ENCODE results near the gene SLA2. TPM values are rescaled to one million over a fixed set of nuclear protein-coding genes. Genes with fewer than 3 reads are reported as not detected.

Gene SLA2
- polyA plus RNA-seq, 1 donor from 2014 or later, result 0.33 TPM

DNA sequence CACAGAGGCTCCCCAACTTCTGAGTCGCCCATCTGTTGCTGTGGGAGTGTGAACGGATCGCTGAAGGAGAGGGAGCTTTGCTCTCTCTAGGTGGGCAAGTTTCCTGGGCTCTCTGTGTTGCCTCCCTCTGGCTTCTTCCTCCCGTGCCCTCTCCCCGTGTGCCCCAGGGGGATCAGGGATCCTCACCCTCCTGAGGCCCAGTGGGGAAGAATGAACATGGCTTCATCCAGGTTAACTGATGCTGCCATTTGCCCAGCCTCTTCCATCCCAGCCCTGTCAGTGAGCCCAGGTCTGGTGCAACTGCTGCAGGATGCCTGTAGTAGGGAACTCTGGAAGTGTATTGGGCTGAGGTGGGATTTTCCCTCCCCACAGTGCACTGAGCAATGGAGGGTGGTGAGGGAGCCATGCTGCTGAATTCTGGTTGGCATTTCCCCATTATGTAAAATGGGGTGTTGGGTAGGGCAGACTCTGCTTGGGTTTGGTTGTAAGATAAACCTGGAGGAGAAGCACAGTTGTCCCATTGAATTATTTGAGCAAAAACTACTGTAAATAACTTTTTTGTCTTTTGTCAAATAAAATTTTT lies 52.6 kb downstream of the SLA2 start:
- Histone ChIP-seq H3K9me3 (ENCODE audit: low read length) (no peaks in the 10 kb centered on the region), H3K9ac (ENCODE audit: low read length) (no peak overlapping the region), H3K27ac (ENCODE audit: low read length) (no peak overlapping the region), H3K9me2 (ENCODE audit: insufficient read depth, low read length) (no peaks in the 10 kb centered on the region), H3K36me3 (ENCODE audit: insufficient read depth, low read length) (no peaks in the 10 kb centered on the region), H3K79me2 (replicated peaks; ENCODE audit: insufficient read depth, low read length) (no peaks in the 10 kb centered on the region), H3K4me3 (ENCODE audit: low read length) (no peak overlapping the region), H3F3A (ENCODE audit: insufficient read depth, low read length, poor library complexity, severe bottlenecking) (no peaks in the 10 kb centered on the region), H4K20me1 (ENCODE audit: insufficient read depth) (no peaks in the 10 kb centered on the region), H3K4me2 (ENCODE audit: low read length) (no peak overlapping the region), H2AFZ (ENCODE audit: low read depth, low read length) (no peak overlapping the region), H3K27me3 (ENCODE audit: insufficient read depth, low read depth, low read length) (no peaks in the 10 kb centered on the region)
- TF ChIP-seq EP300 (conservative IDR thresholded peaks at IDR 0.05; ENCODE audit: poor library complexity, severe bottlenecking) (no peak), CTCF (IDR thresholded peaks at IDR 0.05; ENCODE audit: poor library complexity, severe bottlenecking) (no peak), EZH2 (IDR thresholded peaks at IDR 0.05; ENCODE audit: borderline replicate concordance, insufficient read depth, low read length, poor library complexity, severe bottlenecking) (no peak), RAD21 (conservative IDR thresholded peaks at IDR 0.05) (no peak), MXI1 (conservative IDR thresholded peaks at IDR 0.05; ENCODE audit: poor library complexity, severe bottlenecking) (no peak), POLR2AphosphoS5 (IDR thresholded peaks at IDR 0.05) (no peak), SMC3 (conservative IDR thresholded peaks at IDR 0.05; ENCODE audit: poor library complexity) (no peak), TAF1 (IDR thresholded peaks at IDR 0.05; ENCODE audit: low read depth) (no peak)
- TF ChIP-seq, protein P1, sequence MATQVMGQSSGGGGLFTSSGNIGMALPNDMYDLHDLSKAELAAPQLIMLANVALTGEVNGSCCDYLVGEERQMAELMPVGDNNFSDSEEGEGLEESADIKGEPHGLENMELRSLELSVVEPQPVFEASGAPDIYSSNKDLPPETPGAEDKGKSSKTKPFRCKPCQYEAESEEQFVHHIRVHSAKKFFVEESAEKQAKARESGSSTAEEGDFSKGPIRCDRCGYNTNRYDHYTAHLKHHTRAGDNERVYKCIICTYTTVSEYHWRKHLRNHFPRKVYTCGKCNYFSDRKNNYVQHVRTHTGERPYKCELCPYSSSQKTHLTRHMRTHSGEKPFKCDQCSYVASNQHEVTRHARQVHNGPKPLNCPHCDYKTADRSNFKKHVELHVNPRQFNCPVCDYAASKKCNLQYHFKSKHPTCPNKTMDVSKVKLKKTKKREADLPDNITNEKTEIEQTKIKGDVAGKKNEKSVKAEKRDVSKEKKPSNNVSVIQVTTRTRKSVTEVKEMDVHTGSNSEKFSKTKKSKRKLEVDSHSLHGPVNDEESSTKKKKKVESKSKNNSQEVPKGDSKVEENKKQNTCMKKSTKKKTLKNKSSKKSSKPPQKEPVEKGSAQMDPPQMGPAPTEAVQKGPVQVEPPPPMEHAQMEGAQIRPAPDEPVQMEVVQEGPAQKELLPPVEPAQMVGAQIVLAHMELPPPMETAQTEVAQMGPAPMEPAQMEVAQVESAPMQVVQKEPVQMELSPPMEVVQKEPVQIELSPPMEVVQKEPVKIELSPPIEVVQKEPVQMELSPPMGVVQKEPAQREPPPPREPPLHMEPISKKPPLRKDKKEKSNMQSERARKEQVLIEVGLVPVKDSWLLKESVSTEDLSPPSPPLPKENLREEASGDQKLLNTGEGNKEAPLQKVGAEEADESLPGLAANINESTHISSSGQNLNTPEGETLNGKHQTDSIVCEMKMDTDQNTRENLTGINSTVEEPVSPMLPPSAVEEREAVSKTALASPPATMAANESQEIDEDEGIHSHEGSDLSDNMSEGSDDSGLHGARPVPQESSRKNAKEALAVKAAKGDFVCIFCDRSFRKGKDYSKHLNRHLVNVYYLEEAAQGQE (IDR thresholded peaks at IDR 0.05; ENCODE audit: borderline replicate concordance), result no peak

- H3K9me3 ChIP-seq (ENCODE audit: low read length), result no peaks in the 10 kb centered on the region
- no peaks in the 10 kb centered on the region for H3K36me3 ChIP-seq (ENCODE audit: insufficient read depth, low read length)
- no peak overlapping the region for H3K27ac ChIP-seq (ENCODE audit: low read length)
- no peaks in the 10 kb centered on the region for H3K9me2 ChIP-seq (ENCODE audit: insufficient read depth, low read length)
- H3K4me2 ChIP-seq (ENCODE audit: low read length), result no peak overlapping the region
- H2AFZ ChIP-seq (ENCODE audit: low read depth, low read length), result no peak overlapping the region
- H3K9ac ChIP-seq (ENCODE audit: low read length), result no peak overlapping the region
- TF ChIP-seq CTCF (IDR thresholded peaks at IDR 0.05; ENCODE audit: poor library complexity, severe bottlenecking) (peak; percentile 40), POLR2AphosphoS5 (IDR thresholded peaks at IDR 0.05) (no peak), SMC3 (conservative IDR thresholded peaks at IDR 0.05; ENCODE audit: poor library complexity) (peak; percentile 52)
- no peaks in the 10 kb centered on the region for H3F3A ChIP-seq (ENCODE audit: insufficient read depth, low read length, poor library complexity, severe bottlenecking)
- no peaks in the 10 kb centered on the region for H3K27me3 ChIP-seq (ENCODE audit: insufficient read depth, low read depth, low read length)
- no peaks in the 10 kb centered on the region for H3K79me2 ChIP-seq (replicated peaks; ENCODE audit: insufficient read depth, low read length)
- no peak overlapping the region for H3K4me3 ChIP-seq (ENCODE audit: low read length)
- H4K20me1 ChIP-seq (ENCODE audit: insufficient read depth), result no peaks in the 10 kb centered on the region
Measured at GRCh38 chr20:36591854-36592641, 53.9 kb downstream of the SLA2 start.

Measured in neural cell (in vitro differentiated cells).